ENCODE results near the gene LYRM4. TPM values are rescaled to one million over a fixed set of nuclear protein-coding genes. Genes with fewer than 3 reads are reported as not detected.

Gene LYRM4
- total RNA-seq, 1 experiment from 2014 or later: 44.3 TPM

DNA sequence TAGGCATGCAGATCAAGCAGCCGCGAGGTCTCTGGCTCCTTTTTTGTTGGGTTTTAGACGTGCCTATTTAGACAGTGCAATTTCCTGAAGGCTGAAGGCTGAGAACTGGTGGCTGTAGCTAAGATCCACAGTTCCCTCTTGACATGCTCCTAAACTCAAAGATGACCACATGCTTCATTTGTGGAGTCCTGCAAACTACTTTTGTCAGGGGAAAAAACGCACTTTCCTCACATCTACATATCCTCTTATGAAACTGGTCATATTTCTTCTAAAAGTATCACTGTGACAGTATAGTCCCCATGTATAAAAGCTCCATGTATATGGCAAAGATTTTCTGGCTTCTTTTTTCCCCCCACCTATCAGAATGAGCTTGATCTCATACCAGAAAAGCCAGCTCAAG lies 30.7 kb downstream of the LYRM4 start:
- no peaks in the 10 kb centered on the region for H3K9me3 Mint-ChIP-seq
- no peak overlapping the region for H2BK20ac ChIP-seq (ENCODE audit: low read depth, low read length, poor library complexity, severe bottlenecking)
- no peaks in the 10 kb centered on the region for H4K20me1 ChIP-seq (ENCODE audit: control insufficient read depth, insufficient read depth, insufficient read length)
- no peak overlapping the region for H4K5ac ChIP-seq (ENCODE audit: insufficient read length, low read depth, low read length)
- no peak overlapping the region for H3K4me2 ChIP-seq (ENCODE audit: insufficient read depth, insufficient read length, low read length)
- no peak overlapping the region for H2AK5ac ChIP-seq (ENCODE audit: insufficient read length, low read length)
- peaks cover 21 to 25% of the 10 kb centered on the region in 2 experiments for H3K4me1 Mint-ChIP-seq
- H3K9me3 ChIP-seq (ENCODE audit: control insufficient read depth, low read depth, low read length): no peaks in the 10 kb centered on the region
- no peak overlapping the region for H3K18ac ChIP-seq (ENCODE audit: insufficient read length, low read depth, low read length)
- H3K4me1 ChIP-seq (ENCODE audit: insufficient read depth, low read length): peaks cover 3% of the 10 kb centered on the region; the same call in 1 of the 2 replicates
- no peak overlapping the region for H2BK12ac ChIP-seq (ENCODE audit: insufficient read length, low read depth, low read length)
- no peaks in the 10 kb centered on the region for H3K79me2 ChIP-seq (ENCODE audit: insufficient read depth, low read length)
- H2AFZ ChIP-seq (ENCODE audit: low read length): no peak overlapping the region
- no peak overlapping the region for H2BK15ac ChIP-seq (ENCODE audit: low read depth, low read length)
- no peak overlapping the region for H4K8ac ChIP-seq (replicated peaks; ENCODE audit: insufficient read length, low read depth, low read length)
- no peak overlapping the region for H3K4me3 Mint-ChIP-seq
- H3K14ac ChIP-seq (ENCODE audit: insufficient read depth, low read length): no peak overlapping the region
- H3K27me3 ChIP-seq (ENCODE audit: insufficient read depth, low read length): no peaks in the 10 kb centered on the region
- H3K23ac ChIP-seq (ENCODE audit: insufficient read length, low read depth, low read length): no peak overlapping the region
- TF ChIP-seq, protein P1, sequence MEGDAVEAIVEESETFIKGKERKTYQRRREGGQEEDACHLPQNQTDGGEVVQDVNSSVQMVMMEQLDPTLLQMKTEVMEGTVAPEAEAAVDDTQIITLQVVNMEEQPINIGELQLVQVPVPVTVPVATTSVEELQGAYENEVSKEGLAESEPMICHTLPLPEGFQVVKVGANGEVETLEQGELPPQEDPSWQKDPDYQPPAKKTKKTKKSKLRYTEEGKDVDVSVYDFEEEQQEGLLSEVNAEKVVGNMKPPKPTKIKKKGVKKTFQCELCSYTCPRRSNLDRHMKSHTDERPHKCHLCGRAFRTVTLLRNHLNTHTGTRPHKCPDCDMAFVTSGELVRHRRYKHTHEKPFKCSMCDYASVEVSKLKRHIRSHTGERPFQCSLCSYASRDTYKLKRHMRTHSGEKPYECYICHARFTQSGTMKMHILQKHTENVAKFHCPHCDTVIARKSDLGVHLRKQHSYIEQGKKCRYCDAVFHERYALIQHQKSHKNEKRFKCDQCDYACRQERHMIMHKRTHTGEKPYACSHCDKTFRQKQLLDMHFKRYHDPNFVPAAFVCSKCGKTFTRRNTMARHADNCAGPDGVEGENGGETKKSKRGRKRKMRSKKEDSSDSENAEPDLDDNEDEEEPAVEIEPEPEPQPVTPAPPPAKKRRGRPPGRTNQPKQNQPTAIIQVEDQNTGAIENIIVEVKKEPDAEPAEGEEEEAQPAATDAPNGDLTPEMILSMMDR (conservative IDR thresholded peaks at IDR 0.05): no peak
- no peaks in the 10 kb centered on the region; a peak in 1 of 7 replicates for H3K36me3 Mint-ChIP-seq (ENCODE audit: insufficient read depth in 1 of 3, low read depth in 3 of 3)
- no peak overlapping the region for H3K27ac ChIP-seq (ENCODE audit: insufficient read length, low read depth, low read length)
- no peaks in the 10 kb centered on the region for H3K23me2 ChIP-seq (ENCODE audit: insufficient read length, low read depth, low read length, poor library complexity, severe bottlenecking)
- no peak overlapping the region for H3K4ac ChIP-seq (ENCODE audit: low read depth, low read length)
- no peak overlapping the region for H3K27ac Mint-ChIP-seq
- H3K9ac ChIP-seq (ENCODE audit: extremely low read depth, insufficient read length, low read length): no peak overlapping the region
- WGBS (ENCODE audit: extremely low coverage, insufficient read length, low lambda C conversion rate): no CpG with 5 or more reads among the region's 4 CpGs
- DNase-seq: no peak
- no peak overlapping the region for H3K56ac ChIP-seq (ENCODE audit: insufficient read length, low read depth, low read length)
- no peak overlapping the region for H3T11ph ChIP-seq (ENCODE audit: low read length)
- H3K27me3 Mint-ChIP-seq (ENCODE audit: low read depth): no peaks in the 10 kb centered on the region
- H3K79me1 ChIP-seq (ENCODE audit: insufficient read depth, low read depth, low read length, poor library complexity, severe bottlenecking): peaks cover 3% of the 10 kb centered on the region
- H2BK120ac ChIP-seq (ENCODE audit: low read depth, low read length, poor library complexity, severe bottlenecking): no peak overlapping the region
- no peak overlapping the region for H4K91ac ChIP-seq (ENCODE audit: insufficient read length, low read depth, low read length)
- H2BK5ac ChIP-seq (ENCODE audit: insufficient read length, low read length): no peak overlapping the region

Measured in H9 (cell line).